ENCODE measurements around the gene NCOA3.

- TF ChIP-seq CTCF (IDR thresholded peaks at IDR 0.05) (no peak), POLR2A (IDR thresholded peaks at IDR 0.05) (peak in 1 of 2 donors; percentile 19)
Observed at GRCh38 chr20:47568019-47568418, 66.3 kb downstream of the NCOA3 start.

Measured in adrenal gland (tissue), 5 donors.